B cell (primary cell): ENCODE measurements around the gene CORO2A. TPM values are rescaled to one million over a fixed set of nuclear protein-coding genes. Genes with fewer than 3 reads are reported as not detected.

Experiments
- ATAC-seq: fragments of 200-7000 bp; cut with Tn5 transposase; one replicate; pipeline ENCODE4 v1.10.0; 2021; ENCODE audit warnings: low read depth, mild to moderate bottlenecking, moderate number of reproducible peaks, moderate library complexity
- CTCF ChIA-PET: fragments of 350-600 bp; sonication (Branson Sonifier 250); formaldehyde crosslinking; loops from one replicate; lab custom pipeline; 2021; ENCODE audit warnings: antibody characterized with exemption, inconsistent platforms; lab: Charles Lee
- POLR2A ChIA-PET: fragments of 350-600 bp; sonication (Branson Sonifier 250); formaldehyde crosslinking; loops from one replicate; lab custom pipeline; 2021; ENCODE audit warnings: antibody characterized with exemption; lab: Charles Lee
- DNase-seq: peaks from one replicate; pipeline ENCODE4 v3.0.0; 2013
- H2AFZ ChIP-seq: 2 replicates; pipeline ENCODE4 v1.6.1; 2012; ENCODE audit warnings: mild to moderate bottlenecking, low read depth, low read length; ENCODE audit not compliant: insufficient read depth, poor library complexity, severe bottlenecking
- H3K27ac ChIP-seq, 2 donors: 1 replicate in 1 of 2; 2 replicates in 1 of 2; pipeline ENCODE4 v1.5.1; 2012 to 2013; ENCODE audit warnings: low read length in 2 of 2, mild to moderate bottlenecking in 2 of 2, moderate library complexity in 1 of 2
- H3K27me3 ChIP-seq, 4 experiments: fragments of 200-600 bp in 1 of 4; sonication (generic) in 1 of 4; replicated peaks in 1 of 4; 1 replicate in 2 of 4; 2 replicates in 2 of 4; pipeline versions ENCODE4 v1.6.1 to v1.7.0; 2013 to 2016; ENCODE audit warnings: low read length in 3 of 4, mild to moderate bottlenecking in 2 of 4, mixed read lengths in 1 of 4, moderate library complexity in 1 of 4; ENCODE audit not compliant: insufficient read depth in 4 of 4, control insufficient read depth in 3 of 4; ENCODE audit errors: control extremely low read depth in 1 of 4
- H3K36me3 ChIP-seq, 2 experiments: replicated peaks in 1 of 2; 1 replicate in 1 of 2; 2 replicates in 1 of 2; pipeline versions ENCODE4 v1.6.1 to v1.7.1; 2013; ENCODE audit warnings: low read length in 1 of 2; ENCODE audit not compliant: insufficient read depth in 2 of 2, control insufficient read depth in 1 of 2; ENCODE audit errors: control extremely low read depth in 1 of 2, extremely low read depth in 1 of 2
- H3K4me1 ChIP-seq, 2 donors: fragments of 200-600 bp in 1 of 2; sonication (generic) in 1 of 2; 1 replicate in 1 of 2; 2 replicates in 1 of 2; pipeline versions ENCODE4 v1.5.1 to v1.6.1; 2013 to 2017; ENCODE audit warnings: low read length in 2 of 2; ENCODE audit not compliant: control insufficient read depth in 2 of 2, insufficient read depth in 2 of 2
- H3K4me2 ChIP-seq: replicated peaks from 2 replicates; pipeline ENCODE3; 2012; ENCODE audit warnings: mild to moderate bottlenecking, low read depth, low read length; ENCODE audit not compliant: poor library complexity, severe bottlenecking
- H3K4me3 ChIP-seq, 5 experiments: fragments of 200-600 bp in 1 of 5; sonication (generic) in 1 of 5; 1 replicate in 3 of 5; 2 replicates in 2 of 5; pipeline versions ENCODE4 v1.5.1 to v1.7.0; 2011 to 2016; ENCODE audit warnings: low read length in 4 of 5, mild to moderate bottlenecking in 4 of 5, low read depth in 2 of 5, control low read depth in 1 of 5, moderate library complexity in 1 of 5; ENCODE audit not compliant: insufficient read depth in 1 of 5; ENCODE audit errors: control extremely low read depth in 1 of 5, extremely low read depth in 1 of 5
- H3K79me2 ChIP-seq: fragments of 200-600 bp; sonication (generic); one replicate; pipeline ENCODE4 v1.6.0; 2016; ENCODE audit warnings: low read length; ENCODE audit not compliant: control insufficient read depth, insufficient read depth
- H3K9ac ChIP-seq: fragments of 200-600 bp; sonication (generic); 2 replicates; pipeline ENCODE4 v1.6.1; 2017; ENCODE audit warnings: mild to moderate bottlenecking, low read length, moderate library complexity
- H3K9me3 ChIP-seq, 3 donors: one replicate each; pipeline versions ENCODE4 v1.6.1 to v1.7.1; 2013; ENCODE audit warnings: low read length in 2 of 3; ENCODE audit not compliant: control insufficient read depth in 2 of 3, insufficient read depth in 1 of 3; ENCODE audit errors: control extremely low read depth in 1 of 3
- H4K20me1 ChIP-seq: 2 replicates; pipeline ENCODE4 v1.6.0; 2012; ENCODE audit warnings: mild to moderate bottlenecking, low read length; ENCODE audit not compliant: insufficient read depth, control insufficient read depth, poor library complexity, severe bottlenecking
- H3K27ac Mint-ChIP-seq: one replicate; pipeline ENCODE4 v1.8.0; 2021; ENCODE audit warnings: mixed read lengths
- H3K27me3 Mint-ChIP-seq: one replicate; pipeline ENCODE4 v1.8.0; 2021; ENCODE audit warnings: mixed read lengths
- H3K4me1 Mint-ChIP-seq: one replicate; pipeline ENCODE4 v1.8.0; 2021; ENCODE audit warnings: mixed read lengths
- H3K4me3 Mint-ChIP-seq: one replicate; pipeline ENCODE4 v1.8.0; 2021; ENCODE audit warnings: mixed read lengths
- H3K9me3 Mint-ChIP-seq: one replicate; pipeline ENCODE4 v1.8.0; 2022; ENCODE audit warnings: mixed read lengths; ENCODE audit not compliant: insufficient read depth
- CTCF ChIP-seq: fragments of 200-600 bp; IDR thresholded peaks from one replicate; pipeline ENCODE4 v1.8.0; 2022; ENCODE audit warnings: antibody characterized with exemption, mild to moderate bottlenecking
- EZH2 ChIP-seq: IDR thresholded peaks from 2 replicates; pipeline ENCODE4 v1.6.1; 2012; ENCODE audit warnings: borderline replicate concordance, low read depth, mild to moderate bottlenecking, moderate library complexity, low read length; ENCODE audit not compliant: insufficient read depth, poor library complexity, severe bottlenecking
- WGBS: methylation state at CpG from one replicate; pipeline ENCODE4 v1.1.5; 2013; ENCODE audit warnings: missing lambda C conversion rate; ENCODE audit not compliant: insufficient coverage; 5-methylcytosine and 5-hydroxymethylcytosine counted together
- intact Hi-C: fragments of 100-400 bp; cut with micrococcal nuclease; formaldehyde crosslinking; loops from one replicate; pipeline ENCODE4 v1.10.0; 2022
- polyA plus RNA-seq: library from polyadenylated mRNA; depleted of rRNA; stranded (reverse); fragments of >200 nt; gene quantifications from 2 replicates; pipeline ENCODE4 v1.2.3, GENCODE V29; 2012
- total RNA-seq, 2 donors: library from RNA; stranded (reverse); fragments of 120-200 nt in 1 of 2; gene quantifications; 1 replicate in 1 of 2; 2 replicates in 1 of 2; pipeline versions ENCODE4 v1.2.3 to v1.2.4, GENCODE V29; 2013 to 2022

CORO2A gene
- total and polyA plus RNA-seq, 2 donors (not counting 1 experiment from before 2014, with no cell fraction given), result 1.1 to 2.0 TPM

- Histone ChIP-seq H3K27ac (no peak overlapping the region), H3K4me1 (no peaks in the 10 kb centered on the region), H3K27me3 (no peaks in the 10 kb centered on the region), H3K9ac (no peak overlapping the region), H2AFZ (no peak overlapping the region), H4K20me1 (no peaks in the 10 kb centered on the region), H3K4me2 (no peak overlapping the region), H3K9me3 (no peaks in the 10 kb centered on the region), H3K79me2 (no peaks in the 10 kb centered on the region), H3K4me3 (no peak overlapping the region), H3K36me3 (peaks cover 0 to 14% of the 10 kb centered on the region in 2 experiments)
- POLR2A ChIA-PET, result no interaction called here
- Mint-ChIP-seq H3K4me3 (no peak overlapping the region), H3K4me1 (peaks cover 2% of the 10 kb centered on the region), H3K27ac (no peak overlapping the region), H3K9me3 (no peaks in the 10 kb centered on the region), H3K27me3 (no peaks in the 10 kb centered on the region)
- 74% methylated on average over 4 of the region's 6 CpGs for WGBS
- TF ChIP-seq EZH2 (no peak), CTCF (no peak)
- CTCF ChIA-PET, result no interaction called here
- DNase-seq (no peak), ATAC-seq (no peak)
- intact Hi-C loops, result no loop called here
Observed at GRCh38 chr9:98231770-98232478, 39.5 kb upstream of the CORO2A start.

GRCh38 chr9:98230789-98231188, 38.4 kb upstream of the CORO2A start:
- Histone ChIP-seq H4K20me1 (no peaks in the 10 kb centered on the region), H3K27me3 (no peaks in the 10 kb centered on the region), H3K36me3 (peaks cover 0 to 14% of the 10 kb centered on the region in 2 experiments), H3K9ac (no peak overlapping the region), H3K4me3 (no peak overlapping the region), H3K79me2 (no peaks in the 10 kb centered on the region), H3K4me2 (no peak overlapping the region), H3K4me1 (no peaks in the 10 kb centered on the region), H3K9me3 (no peaks in the 10 kb centered on the region), H3K27ac (no peak overlapping the region), H2AFZ (no peak overlapping the region)
- ChIA-PET CTCF (no interaction called here), POLR2A (no interaction called here)
- intact Hi-C loops, result no loop called here
- Mint-ChIP-seq H3K4me1 (peaks cover 2% of the 10 kb centered on the region), H3K9me3 (no peaks in the 10 kb centered on the region), H3K27me3 (no peaks in the 10 kb centered on the region), H3K27ac (no peak overlapping the region), H3K4me3 (no peak overlapping the region)
- 94% methylated on average over 6 of the region's 6 CpGs for WGBS
- no peak for DNase-seq
- no peak for ATAC-seq
- TF ChIP-seq CTCF (no peak), EZH2 (no peak)
